BE2C (cell line): ENCODE measurements around the gene BAZ1A.

ENCODE experiments used
- DNase-seq: peaks from one replicate; pipeline ENCODE4 v3.0.0-alpha.2; 2020
- H3K27me3 ChIP-seq: fragments of 250-450 bp; sonication (Bioruptor Pico); 2 replicates; pipeline ENCODE4 v1.5.1; 2020; ENCODE audit warnings: mild to moderate bottlenecking
- H3K36me3 ChIP-seq: fragments of 250-450 bp; sonication (Bioruptor Pico); 2 replicates; pipeline ENCODE4 v1.5.1; 2020; ENCODE audit warnings: mild to moderate bottlenecking
- H3K4me1 ChIP-seq: fragments of 250-450 bp; sonication (Bioruptor Pico); 2 replicates; pipeline ENCODE4 v1.5.1; 2020
- H3K4me3 ChIP-seq: 2 replicates; pipeline ENCODE4 v1.5.1; 2011; ENCODE audit warnings: low read depth, low read length
- H3K9me3 ChIP-seq: fragments of 250-450 bp; sonication (Bioruptor Pico); 2 replicates; pipeline ENCODE4 v1.5.1; 2020
- CTCF ChIP-seq: IDR thresholded peaks from 2 replicates; pipeline ENCODE4 v1.5.1; 2012; ENCODE audit warnings: mild to moderate bottlenecking, low read depth, low read length

Gene BAZ1A

GRCh38 chr14:34843011-34843554 lies 32.1 kb downstream of the BAZ1A start:
- Histone ChIP-seq H3K9me3 (no peaks in the 10 kb centered on the region), H3K36me3 (peaks cover 14% of the 10 kb centered on the region), H3K27me3 (no peaks in the 10 kb centered on the region), H3K4me1 (no peaks in the 10 kb centered on the region), H3K4me3 (no peak overlapping the region)
- no peak for TF ChIP-seq CTCF
- DNase-seq: no peak

GRCh38 chr14:34837801-34838322 lies 37.3 kb downstream of the BAZ1A start:
- Histone ChIP-seq H3K4me1 (no peaks in the 10 kb centered on the region), H3K27me3 (no peaks in the 10 kb centered on the region)

GRCh38 chr14:34835312-34835711 lies 39.8 kb downstream of the BAZ1A start:
- Histone ChIP-seq H3K9me3 (no peaks in the 10 kb centered on the region), H3K4me3 (no peak overlapping the region), H3K27me3 (no peaks in the 10 kb centered on the region), H3K4me1 (no peaks in the 10 kb centered on the region), H3K36me3 (peaks cover 3% of the 10 kb centered on the region; the same call in 1 of the 2 replicates)
- no peak for TF ChIP-seq CTCF
- no peak for DNase-seq

More at GRCh38 chr14:34837801-34838322, 37.3 kb downstream of the BAZ1A start:
- Histone ChIP-seq H3K9me3 (no peaks in the 10 kb centered on the region), H3K4me3 (no peak overlapping the region), H3K36me3 (peaks cover 3% of the 10 kb centered on the region; the same call in 1 of the 2 replicates)
- no peak for TF ChIP-seq CTCF
- DNase-seq: no peak

- H3K4me1 ChIP-seq: no peaks in the 10 kb centered on the region
- no peaks in the 10 kb centered on the region for H3K27me3 ChIP-seq
- H3K9me3 ChIP-seq: no peaks in the 10 kb centered on the region
- no peak overlapping the region for H3K4me3 ChIP-seq
- TF ChIP-seq CTCF: no peak
- DNase-seq: no peak
- H3K36me3 ChIP-seq: peaks cover 3% of the 10 kb centered on the region; the same call in 1 of the 2 replicates
Measured at GRCh38 chr14:34833549-34834523, 41.3 kb downstream of the BAZ1A start.

- TF ChIP-seq CTCF: no peak
- no peak for DNase-seq
- H3K4me1 ChIP-seq: no peaks in the 10 kb centered on the region
- H3K4me3 ChIP-seq: no peak overlapping the region
- H3K9me3 ChIP-seq: no peaks in the 10 kb centered on the region
- no peaks in the 10 kb centered on the region for H3K27me3 ChIP-seq
- H3K36me3 ChIP-seq: peaks cover 35% of the 10 kb centered on the region
Measured at GRCh38 chr14:34826661-34827060, 48.5 kb downstream of the BAZ1A start.
